Calu3 (cell line): Measurements from ENCODE around the gene ATP6AP2. TPM values are rescaled to one million over a fixed set of nuclear protein-coding genes. Genes with fewer than 3 reads are reported as not detected.

ENCODE experiments used
- BruUV-seq: library from RNA; stranded (reverse); fragments of 400-500 nt; replicated peaks from 2 replicates; lab custom pipeline; 2021; lab: Mats Ljungman, UMichigan
- CTCF ChIA-PET: fragments of 300-600 bp; sonication (Branson Sonifier 250); formaldehyde crosslinking; loops from one replicate; lab custom pipeline; 2022; ENCODE audit warnings: antibody characterized with exemption; lab: Charles Lee
- DNase-seq: peaks from one replicate; pipeline ENCODE4 v3.0.0; 2022
- H3K27ac Mint-ChIP-seq: one replicate; pipeline ENCODE4 v1.8.0; 2022; ENCODE audit warnings: mixed read lengths; ENCODE audit not compliant: unreplicated experiment
- H3K27me3 Mint-ChIP-seq: one replicate; pipeline ENCODE4 v1.8.0; 2022; ENCODE audit warnings: mixed read lengths; ENCODE audit not compliant: unreplicated experiment
- H3K36me3 Mint-ChIP-seq: one replicate; pipeline ENCODE4 v1.8.0; 2022; ENCODE audit warnings: mild to moderate bottlenecking, moderate library complexity, mixed read lengths; ENCODE audit not compliant: insufficient read depth, unreplicated experiment
- H3K4me1 Mint-ChIP-seq: one replicate; pipeline ENCODE4 v1.8.0; 2022; ENCODE audit warnings: mild to moderate bottlenecking, low read depth, mixed read lengths; ENCODE audit not compliant: unreplicated experiment
- H3K4me3 Mint-ChIP-seq: one replicate; pipeline ENCODE4 v1.8.0; 2022; ENCODE audit warnings: mild to moderate bottlenecking, low read depth, moderate library complexity, mixed read lengths; ENCODE audit not compliant: unreplicated experiment
- H3K9me3 Mint-ChIP-seq: one replicate; pipeline ENCODE4 v1.8.0; 2022; ENCODE audit warnings: low read depth, mixed read lengths; ENCODE audit not compliant: unreplicated experiment
- CTCF ChIP-seq: fragments of 200-600 bp; IDR thresholded peaks from one replicate; pipeline ENCODE4 v1.8.0; 2022; ENCODE audit warnings: antibody characterized with exemption; ENCODE audit not compliant: unreplicated experiment
- intact Hi-C: fragments of 100-400 bp; cut with micrococcal nuclease; formaldehyde crosslinking; loops from one replicate; pipeline ENCODE4 v1.10.0; 2022; ENCODE audit not compliant: unreplicated experiment
- total RNA-seq: library from RNA; stranded (reverse); gene quantifications from 2 replicates; pipeline ENCODE4 v1.2.3, GENCODE V29; 2022

The ATP6AP2 gene
- total RNA-seq, 1 experiment from 2014 or later: 167 TPM

DNA sequence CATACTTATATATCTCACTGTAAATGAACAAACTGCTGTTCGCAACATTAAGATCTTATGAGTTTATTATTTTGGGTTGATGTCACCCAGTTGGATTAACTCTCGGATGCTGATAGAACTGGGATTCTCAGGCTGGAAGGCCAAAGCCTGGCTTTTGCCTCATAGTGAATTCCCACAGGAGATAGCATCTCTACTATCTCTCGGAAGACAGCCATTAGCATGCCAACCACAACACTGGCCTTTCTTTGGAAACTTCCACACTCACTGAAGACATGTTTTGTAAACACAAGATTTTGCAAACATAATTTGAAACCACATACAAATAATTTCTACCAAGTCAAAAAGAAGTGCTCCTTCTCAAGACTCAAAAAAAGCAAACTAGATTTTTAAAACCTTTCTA lies 4.5 kb upstream of the ATP6AP2 start:
- peaks cover 7% of the 10 kb centered on the region for H3K4me1 Mint-ChIP-seq
- CTCF ChIA-PET: no interaction called here
- peaks cover 16% of the 10 kb centered on the region for H3K36me3 Mint-ChIP-seq
- no peak overlapping the region for H3K4me3 Mint-ChIP-seq
- H3K27ac Mint-ChIP-seq: no peak overlapping the region
- no TSS peak for BruUV-seq
- H3K27me3 Mint-ChIP-seq: peaks cover under 1% of the 10 kb centered on the region
- no peaks in the 10 kb centered on the region for H3K9me3 Mint-ChIP-seq
- intact Hi-C loops: no loop called here
- no peak for TF ChIP-seq CTCF
- no peak for DNase-seq

DNA sequence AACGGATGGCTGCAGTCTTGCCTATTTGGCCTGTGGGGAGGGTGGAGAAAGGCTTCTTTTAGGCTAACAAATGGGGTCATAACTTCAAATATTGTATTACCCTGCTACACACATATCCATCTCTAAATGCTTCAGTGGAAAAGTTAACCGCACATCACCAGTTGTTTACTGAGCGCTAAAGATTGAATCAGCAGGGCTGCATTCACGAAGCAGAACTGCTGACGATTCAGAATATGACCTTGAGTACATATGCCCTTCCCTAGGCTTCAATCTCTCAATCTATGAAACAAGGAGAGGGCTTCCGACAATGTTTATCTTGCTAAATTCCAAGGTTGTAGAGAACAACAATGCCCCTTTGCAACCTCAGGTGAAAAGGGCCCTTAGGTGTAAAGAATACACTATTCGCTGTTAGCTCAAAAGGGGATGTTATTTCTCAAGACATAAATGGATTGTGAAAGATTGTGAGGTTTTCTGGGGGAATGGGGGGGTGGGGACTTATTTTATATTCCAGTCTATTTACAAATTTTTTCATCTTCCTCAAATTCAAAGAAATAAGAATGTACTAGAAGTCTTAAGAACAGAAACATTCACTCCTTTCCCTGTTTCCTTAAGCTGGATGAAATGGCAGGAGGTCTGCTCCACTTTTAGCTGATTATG lies 2.6 kb upstream of the ATP6AP2 start:
- CTCF ChIA-PET: interaction anchor here (0.5 kb wide), 1 partner anchor 276 kb away, joined by 3 read pairs; no protein-coding TSS in a partner anchor
- H3K9me3 Mint-ChIP-seq: no peaks in the 10 kb centered on the region
- no peak overlapping the region for H3K27ac Mint-ChIP-seq

GRCh38 chrX:40579141-40579540 lies 1.6 kb upstream of the ATP6AP2 start:
- H3K4me1 Mint-ChIP-seq: peaks cover 22% of the 10 kb centered on the region
- peaks cover 26% of the 10 kb centered on the region for H3K36me3 Mint-ChIP-seq
- no peak overlapping the region for H3K27ac Mint-ChIP-seq
- no peak overlapping the region for H3K4me3 Mint-ChIP-seq
- TF ChIP-seq CTCF: no peak
- no peaks in the 10 kb centered on the region for H3K9me3 Mint-ChIP-seq
- no peaks in the 10 kb centered on the region for H3K27me3 Mint-ChIP-seq
- intact Hi-C loops: no loop called here
- CTCF ChIA-PET: no interaction called here
- DNase-seq: no peak
- no TSS peak for BruUV-seq

More for the DNA sequence above, 2.6 kb upstream of the ATP6AP2 start:
- H3K36me3 Mint-ChIP-seq: peaks cover 22% of the 10 kb centered on the region
- no peak for TF ChIP-seq CTCF
- no peak overlapping the region for H3K4me3 Mint-ChIP-seq
- intact Hi-C loops: no loop called here
- H3K27me3 Mint-ChIP-seq: no peaks in the 10 kb centered on the region
- DNase-seq: no peak
- BruUV-seq: no TSS peak
- H3K4me1 Mint-ChIP-seq: peaks cover 14% of the 10 kb centered on the region

- peak overlapping the region; percentile 86 for H3K27ac Mint-ChIP-seq
- CTCF ChIA-PET: no interaction called here
- intact Hi-C loops: no loop called here
Measured at GRCh38 chrX:40579900-40580536, 752 bp upstream of the ATP6AP2 start.

More at GRCh38 chrX:40579900-40580536, 752 bp upstream of the ATP6AP2 start:
- no peak for TF ChIP-seq CTCF
- DNase-seq: no peak
- no TSS peak for BruUV-seq
- Mint-ChIP-seq H3K36me3 (peaks cover 26% of the 10 kb centered on the region), H3K4me3 (peak overlapping the region; percentile 99), H3K4me1 (peaks cover 22% of the 10 kb centered on the region), H3K27me3 (no peaks in the 10 kb centered on the region), H3K9me3 (no peaks in the 10 kb centered on the region)
